Daoy (cell line): ENCODE measurements around the gene ERBIN. TPM values are rescaled to one million over a fixed set of nuclear protein-coding genes. Genes with fewer than 3 reads are reported as not detected.
"Not testable (repeated sequence)": the region's sequence is repeated elsewhere in the genome, so short reads cannot be mapped to it uniquely, and the experiment has no call there.

ENCODE experiments used
- DNase-seq: peaks from one replicate; pipeline ENCODE4 v3.0.0-alpha.2; 2015; ENCODE audit warnings: low read depth
- total RNA-seq: library from RNA; depleted of rRNA; stranded (reverse); fragments of >200 nt; shearing (Covaris generic); gene quantifications from 2 replicates; pipeline ENCODE4 v1.2.3, GENCODE V29; 2014

ERBIN gene
- total RNA-seq, 1 experiment from 2014 or later: 48.6 TPM

DNA sequence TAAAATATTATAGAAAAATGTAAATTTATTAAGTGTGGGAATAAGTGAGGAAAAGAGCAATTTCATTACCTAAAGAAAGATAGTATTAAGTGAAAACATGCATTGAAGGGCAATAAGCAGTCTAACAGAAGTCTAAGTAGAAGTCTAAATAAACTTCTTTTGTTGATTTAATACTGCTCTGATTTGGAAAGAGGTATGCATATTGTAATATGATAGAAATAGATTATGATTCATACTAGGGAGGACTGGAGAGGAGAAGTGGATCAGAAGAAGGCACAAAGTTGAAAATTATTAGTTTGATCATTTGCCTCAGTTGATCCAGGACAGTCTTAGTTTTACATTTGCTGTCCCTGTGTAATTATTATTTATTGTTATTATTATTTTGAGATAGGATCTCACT is 6.6 kb upstream of the ERBIN start:
- no peak for DNase-seq

DNA sequence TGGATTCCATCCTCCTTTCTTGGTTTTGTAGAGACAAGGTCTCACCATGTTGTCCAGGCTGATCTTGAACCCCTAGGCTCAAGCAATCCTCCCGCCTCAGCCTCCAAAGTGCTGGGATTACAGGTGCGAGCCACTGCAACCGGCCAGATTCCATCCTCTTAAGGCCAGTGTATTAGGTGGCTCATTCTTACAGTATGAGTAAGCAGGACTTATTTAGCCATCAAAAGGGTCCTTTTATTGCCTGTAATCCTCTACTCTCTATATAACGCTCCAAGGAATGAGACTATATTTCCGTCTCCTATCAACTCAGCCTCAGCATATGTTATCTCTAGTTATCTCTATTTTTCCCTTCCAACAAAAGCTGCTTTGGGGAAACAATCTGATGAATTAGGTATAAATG is 3.0 kb upstream of the ERBIN start:
- no peak for DNase-seq

DNA sequence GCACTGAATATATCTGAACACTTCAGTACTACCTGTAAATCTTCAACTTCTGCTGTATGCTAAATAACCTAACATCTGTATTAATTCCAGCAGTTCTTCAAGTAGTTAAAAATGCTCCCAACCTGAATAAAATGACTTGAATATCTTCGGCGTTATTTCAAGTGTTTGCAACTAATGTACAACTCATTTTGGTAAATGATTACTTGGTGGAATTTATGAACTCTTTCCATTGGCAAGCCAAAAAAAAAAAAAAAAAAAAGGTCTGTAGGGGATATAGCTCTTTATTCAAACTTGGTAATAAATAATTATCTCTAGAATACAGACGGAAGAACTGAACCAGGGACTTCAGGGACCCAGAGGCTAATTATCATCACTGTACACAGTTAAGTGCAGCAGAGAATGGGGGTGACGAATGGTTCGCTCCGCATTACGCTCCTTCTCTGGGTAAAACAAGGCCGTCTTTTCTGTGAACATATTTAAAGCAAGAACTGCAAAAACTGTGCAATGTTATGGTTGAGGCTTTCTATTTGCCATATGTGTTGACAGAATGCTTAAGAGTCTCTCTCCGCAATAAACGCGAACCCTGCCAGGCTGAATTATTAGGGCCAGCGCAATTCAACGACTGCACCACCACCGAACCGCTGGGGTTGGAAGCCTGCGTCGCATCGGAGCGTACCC is 1.9 kb upstream of the ERBIN start:
- DNase-seq: no peak

DNA sequence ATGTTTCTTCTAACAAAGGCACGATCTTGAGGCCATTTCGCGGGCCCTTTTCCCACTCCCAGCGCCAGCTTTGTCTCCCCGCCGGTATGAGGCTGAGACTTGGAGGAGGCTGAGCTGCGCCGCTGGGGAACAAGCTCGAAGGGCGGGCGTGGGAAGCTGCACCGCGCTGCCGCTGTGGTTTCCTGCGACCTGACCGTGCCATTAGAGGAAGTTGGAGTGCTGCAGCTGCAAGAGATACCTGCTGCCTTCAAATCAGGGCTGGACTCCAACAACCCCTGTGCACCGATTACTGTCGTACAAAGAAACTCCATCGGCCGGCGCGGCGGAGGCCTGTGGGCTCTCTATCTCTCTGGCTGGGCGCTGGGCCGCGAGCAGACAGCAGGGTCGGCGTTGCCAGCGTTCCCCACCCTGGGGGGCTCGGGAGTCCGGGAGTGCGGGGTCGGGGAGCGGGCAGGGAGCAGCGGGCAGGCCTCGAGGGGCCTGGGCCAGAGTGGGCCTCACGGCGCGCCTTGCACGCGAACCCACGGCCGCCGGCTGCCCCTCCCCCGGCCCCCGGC is 1.3 kb upstream of the ERBIN start:
- DNase-seq: peak; percentile 88

DNA sequence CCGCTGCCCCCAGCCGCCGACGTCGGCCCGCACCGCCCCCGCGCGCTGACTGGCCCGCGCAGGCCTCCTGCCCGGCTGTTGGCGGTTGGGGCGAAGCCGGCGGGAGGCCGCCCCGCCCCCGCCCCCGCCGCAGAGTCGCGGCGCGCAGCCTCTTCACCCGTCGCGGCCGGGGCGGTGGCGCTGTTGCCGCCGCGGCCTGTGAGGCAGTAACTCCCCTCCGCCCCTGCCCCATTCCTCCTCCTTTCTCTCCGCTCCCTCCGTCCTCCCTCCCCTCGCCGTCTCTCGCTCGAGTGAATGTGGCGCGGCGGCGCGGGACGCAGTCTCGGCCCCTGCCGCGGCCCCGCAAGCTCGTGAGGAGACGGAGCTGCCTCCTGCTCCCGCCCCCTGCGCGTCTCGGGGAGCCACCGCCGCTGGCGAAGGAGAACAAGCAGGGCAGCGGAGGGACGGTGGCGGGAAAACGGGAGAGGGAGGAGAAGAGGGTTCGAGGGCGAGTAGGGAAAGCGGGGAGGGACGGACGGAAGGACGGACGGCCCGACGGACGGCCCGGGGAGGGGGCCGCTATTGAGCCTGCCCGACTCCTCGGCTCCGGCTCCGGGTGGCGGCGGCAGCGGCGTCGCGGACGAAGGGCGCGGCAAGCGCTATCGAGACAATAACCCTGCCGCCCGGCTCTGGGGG is 637 bp upstream of the ERBIN start:
- DNase-seq: peak; percentile 93

DNA sequence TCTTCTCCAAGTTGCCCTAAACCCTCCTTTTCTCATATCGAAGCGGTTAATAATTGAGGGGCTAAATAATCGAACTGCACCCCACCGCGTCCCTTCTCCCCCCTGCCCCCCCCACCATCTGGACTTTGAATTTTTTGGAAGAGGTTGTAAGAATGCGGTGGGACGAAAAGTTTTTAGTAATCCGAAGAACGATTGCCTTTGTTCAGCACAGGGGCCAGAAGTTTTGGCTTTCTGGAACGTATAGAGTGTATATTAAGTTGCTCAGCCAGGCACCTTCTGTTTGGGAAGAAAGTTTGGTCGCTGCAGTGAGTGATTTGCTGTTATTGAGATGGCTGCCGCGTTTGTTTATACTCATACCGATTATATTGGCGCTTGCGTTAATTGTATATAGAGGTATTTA is 518 bp downstream of the ERBIN start:
- peak; percentile 11 for DNase-seq

DNA sequence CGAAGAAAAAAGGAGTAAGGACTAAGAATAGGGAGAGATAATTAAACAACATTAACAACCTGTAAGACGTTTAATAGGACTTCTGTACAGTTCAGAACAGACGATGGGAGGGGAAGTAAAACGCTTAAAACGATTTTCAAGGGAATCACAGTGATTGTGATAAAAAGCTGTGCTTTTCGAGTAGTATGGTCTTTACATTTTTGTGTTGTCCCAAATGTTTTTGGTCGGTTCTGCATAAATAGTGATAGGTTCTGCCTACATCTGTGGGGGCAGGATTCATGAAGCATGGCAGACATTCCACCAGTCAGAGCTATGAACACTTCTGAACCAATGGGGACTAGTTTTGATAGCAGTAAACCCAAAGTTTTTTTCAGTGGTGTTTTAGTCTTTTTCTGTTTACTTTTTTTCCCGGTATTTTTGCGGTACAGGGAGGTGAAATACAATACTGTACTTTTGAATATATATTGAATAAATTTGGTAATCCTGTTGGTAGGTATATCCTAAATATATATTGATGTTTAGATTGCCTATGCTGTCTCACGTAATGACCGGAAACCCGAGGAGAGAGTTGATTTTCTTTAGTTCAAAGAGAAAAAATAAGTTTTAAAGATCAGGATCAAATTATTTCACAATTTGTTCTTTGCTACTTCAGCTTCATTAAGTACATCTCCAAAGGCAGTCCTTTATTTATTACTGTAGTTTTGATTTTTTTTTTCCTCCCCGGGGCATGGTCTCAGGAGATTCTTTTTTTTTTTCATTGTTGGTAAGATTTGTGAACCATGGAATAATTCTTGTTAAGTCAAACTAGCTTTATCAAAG is 1.3 kb downstream of the ERBIN start:
- DNase-seq: peak; percentile 55

DNA sequence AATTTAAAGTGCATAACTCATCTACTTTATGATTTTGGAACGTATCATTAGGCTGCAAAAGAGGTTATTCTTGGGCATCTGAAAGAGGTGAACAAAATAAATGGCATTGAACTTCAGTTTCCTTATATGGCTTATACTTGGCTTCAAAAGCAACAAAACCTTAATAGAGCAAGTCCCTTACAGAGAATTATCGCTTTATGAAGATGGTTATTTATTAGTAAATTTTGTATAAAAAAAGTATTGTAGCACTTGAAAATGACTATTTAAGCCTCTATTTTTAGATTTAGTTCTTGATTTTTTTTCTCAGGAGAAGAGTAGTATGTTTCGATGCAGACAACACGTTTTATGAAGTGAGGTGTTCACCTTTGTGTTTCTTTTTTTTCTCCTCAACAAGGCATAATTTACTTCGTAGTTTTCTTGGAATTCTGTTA is 2.0 kb downstream of the ERBIN start:
- DNase-seq: no peak

DNA sequence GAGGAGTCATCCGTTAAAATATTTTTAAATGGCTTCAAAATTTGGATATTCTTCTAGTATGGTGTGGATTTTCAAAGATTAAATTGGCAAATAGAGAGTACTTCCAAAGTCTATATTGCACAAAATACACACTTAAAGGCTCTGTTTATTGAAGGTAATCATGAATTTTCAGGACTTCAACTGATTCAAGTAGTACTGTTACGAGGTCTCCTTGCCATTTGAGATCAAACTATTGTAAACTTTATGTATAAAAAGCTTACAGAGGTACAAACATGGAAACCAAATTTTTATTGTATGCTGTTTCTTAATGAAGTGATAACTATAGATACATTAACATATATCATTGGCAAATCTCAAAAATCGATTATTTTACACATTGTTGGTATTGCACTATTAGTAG is 2.5 kb downstream of the ERBIN start:
- no peak for DNase-seq

DNA sequence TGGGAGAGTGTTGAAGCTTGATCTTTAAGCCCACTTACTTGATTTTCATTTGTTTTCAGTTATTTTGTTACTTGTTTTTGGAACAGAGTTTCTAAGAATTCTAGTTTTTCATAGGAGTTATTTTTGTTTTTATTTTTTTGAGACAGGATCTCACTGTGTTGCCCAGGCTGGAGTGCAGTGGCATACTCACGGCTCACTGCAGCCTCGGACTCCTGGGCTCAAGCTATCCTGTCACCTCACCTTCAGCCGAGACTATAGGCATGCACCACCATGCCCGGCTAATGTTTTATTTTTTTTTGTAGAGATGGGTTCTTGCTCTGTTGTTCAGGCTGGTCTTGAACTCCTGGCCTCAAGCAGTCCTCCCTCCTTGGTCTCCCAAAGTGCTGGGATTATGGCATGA is 6.3 kb downstream of the ERBIN start:
- DNase-seq: no peak

DNA sequence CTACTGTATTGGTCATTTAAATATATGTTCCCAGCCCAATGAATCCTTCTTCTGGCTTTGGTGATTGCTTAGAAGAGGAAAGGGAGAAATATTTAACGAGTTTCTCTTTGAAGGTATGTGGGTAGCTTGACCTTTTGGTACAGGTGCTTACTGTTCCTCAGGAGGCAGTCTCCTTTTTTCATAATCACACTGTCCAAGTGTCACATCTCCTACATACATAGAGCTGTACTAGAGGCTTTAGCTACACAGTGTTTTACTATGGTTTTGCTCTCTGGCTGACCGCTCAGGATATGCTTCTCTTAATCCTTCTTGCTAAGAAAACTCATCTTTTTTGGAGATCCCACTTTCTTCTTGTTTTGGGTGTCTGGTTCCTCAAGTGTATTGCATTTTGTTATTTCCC is 6.9 kb downstream of the ERBIN start:
- no peak for DNase-seq

DNA sequence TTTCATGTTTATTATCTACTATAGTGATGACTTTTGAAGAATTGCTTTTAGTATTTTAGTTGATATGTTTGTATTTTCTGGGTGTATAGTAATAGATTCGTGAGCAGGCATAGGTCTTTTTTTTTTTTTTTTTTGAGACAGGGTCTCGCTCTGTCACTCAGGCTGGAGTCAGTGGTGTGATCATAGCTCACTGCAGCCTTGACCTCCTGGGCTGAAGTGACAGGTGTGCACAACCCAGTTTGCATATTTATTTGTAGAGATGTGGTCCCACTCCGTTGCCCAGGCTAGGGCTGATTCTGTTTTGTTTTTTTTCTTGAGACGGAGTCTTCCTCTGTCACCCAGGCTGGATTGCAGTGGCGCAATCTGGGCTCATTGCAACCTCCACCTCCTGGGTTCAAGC is 11.9 kb downstream of the ERBIN start:
- no peak for DNase-seq

DNA sequence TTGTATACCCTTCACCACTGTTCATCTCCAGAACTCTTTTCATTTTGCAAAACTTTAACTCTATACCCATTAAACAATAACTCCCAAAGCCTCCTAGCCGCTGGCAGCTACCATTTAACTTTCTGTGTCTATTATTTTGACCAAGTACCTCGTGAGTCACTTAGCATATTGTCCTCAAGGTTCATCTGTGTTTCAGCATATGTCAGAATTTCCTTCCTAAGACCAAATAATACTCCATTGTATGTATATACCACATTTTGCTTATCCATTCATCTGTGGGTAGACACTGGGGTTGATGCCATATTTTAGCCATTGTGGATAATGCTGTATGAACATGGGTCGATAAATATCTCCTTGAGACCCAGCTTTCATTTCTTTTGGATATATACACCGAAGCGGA is 17.4 kb downstream of the ERBIN start:
- no peak for DNase-seq

DNA sequence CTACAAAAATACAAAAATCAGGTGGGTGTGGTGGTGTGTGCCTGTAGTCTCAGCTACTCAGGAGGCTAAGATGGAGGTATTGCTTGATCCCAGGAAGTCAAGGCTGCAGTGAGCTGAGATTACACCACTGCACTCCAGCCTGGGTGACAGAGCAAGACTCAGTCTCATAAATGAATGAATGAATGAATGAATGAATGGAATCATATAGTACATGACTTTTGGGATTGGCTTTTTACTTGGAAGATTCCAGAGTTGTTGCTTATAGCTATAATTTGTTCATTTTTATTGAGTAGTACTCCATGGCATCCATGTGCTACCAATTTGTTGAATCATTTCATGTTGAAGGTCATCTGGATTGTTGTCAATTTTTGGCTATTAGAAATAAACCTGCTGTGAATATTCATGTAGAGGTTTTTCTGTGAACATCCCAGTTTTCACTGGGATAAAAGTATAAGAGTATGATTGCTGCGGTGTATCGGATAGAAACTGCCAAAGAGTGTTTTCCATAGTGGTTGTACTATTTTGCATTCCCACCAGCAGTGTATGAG is 19.9 kb downstream of the ERBIN start:
- no peak for DNase-seq

DNA sequence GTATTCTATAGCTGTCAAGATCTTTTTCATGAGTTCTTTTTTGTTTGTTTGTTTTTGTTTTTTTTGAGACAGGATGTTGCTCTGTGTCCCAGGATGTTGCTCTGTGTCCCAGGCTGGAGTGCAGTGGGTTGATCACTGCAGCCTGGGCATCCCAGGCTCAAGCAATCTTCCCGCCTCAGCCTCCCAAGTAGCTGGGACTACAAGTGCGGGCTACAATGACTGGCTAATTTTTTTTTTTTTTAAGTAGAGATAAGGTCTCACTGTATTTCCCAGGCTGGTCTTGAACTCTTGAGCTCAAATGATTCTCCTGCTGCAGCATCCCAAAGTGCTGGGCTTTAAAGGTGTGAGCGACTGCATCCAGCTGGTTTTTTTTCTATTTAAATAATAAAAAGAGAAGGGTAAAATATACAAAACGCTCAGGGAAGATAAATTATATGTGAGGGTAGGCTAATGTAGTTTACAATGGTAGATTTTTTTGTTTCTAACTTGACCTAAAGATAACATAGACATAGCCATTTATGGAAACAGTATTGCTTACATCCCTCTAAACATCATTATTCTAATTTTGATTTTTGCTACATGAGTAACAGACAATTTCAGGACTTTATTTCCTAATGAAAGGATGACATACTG is 21.9 kb downstream of the ERBIN start:
- DNase-seq: no peak

DNA sequence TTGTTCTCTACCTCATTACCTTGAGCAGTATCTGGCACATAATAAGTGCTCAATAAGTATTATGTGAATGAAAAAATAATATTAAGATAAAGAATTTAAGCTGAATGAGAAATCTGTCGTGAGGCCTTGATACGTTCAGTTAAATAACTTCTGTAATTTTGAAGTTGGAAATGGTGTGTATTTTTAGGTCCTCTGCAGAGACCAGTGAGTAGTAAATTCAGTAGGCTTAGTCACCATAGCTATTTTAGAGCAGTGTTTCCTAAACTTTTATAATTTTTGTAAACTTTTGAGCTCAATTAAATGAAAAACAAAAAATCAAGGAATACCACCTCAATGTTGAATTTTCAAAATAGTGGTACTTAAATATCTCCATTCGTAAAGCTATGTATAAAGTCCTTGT is 25.0 kb downstream of the ERBIN start:
- no peak for DNase-seq

DNA sequence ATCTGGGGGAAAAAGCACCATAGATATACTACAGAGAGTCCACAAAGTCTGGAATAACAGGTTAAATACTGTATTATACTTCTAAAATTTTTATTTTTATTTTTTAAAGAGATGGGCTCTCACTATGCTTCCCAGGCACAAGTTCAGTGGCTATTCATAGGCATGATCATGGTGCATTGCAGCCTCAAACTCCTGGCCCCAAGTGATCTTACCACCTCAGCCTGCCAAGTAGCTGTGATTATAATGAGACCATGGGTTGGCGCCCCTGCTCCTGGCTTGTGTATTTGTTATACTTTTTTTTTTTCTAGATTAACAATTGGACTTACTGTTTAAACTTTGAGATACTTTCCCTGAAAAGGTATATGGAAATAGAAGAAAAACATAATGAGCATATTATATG is 25.9 kb downstream of the ERBIN start:
- no peak for DNase-seq

DNA sequence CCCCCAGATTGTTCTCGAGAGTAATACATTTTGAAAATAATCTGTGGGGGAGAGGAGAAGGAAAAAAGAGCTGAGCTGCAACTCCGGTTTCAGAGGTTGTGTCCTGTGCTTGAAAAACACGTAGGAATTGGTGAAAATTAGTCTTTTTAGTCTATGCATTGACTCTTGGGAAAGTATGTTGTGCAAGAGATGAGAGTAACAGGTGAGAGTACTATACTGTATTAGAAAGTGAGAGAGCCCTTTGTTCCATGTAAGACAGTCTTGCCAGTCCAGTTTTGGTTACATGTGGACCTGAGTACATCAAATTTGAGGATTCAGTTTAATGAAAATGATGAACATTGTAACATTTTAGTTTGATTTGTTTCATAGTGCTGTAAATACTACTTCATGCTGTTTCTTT is 27.8 kb downstream of the ERBIN start:
- no peak for DNase-seq

DNA sequence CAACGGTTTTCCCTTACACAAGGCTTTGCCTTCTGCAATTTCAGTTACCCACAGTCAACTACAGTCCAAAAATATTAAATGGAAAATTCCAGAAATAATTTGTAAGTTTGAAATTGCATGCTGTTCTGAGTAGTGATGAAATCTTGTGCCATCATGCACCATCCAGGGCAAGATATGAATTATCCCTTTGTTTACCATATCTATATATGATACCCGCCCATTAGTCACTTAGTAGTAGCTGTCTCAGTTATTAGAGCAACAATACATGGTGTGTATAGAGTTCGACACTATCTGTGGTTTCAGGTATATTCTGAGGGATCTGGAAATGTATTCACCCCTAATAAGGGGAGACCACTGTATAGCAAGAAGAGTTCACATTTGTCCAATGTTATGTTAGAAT is 29.4 kb downstream of the ERBIN start:
- no peak for DNase-seq

DNA sequence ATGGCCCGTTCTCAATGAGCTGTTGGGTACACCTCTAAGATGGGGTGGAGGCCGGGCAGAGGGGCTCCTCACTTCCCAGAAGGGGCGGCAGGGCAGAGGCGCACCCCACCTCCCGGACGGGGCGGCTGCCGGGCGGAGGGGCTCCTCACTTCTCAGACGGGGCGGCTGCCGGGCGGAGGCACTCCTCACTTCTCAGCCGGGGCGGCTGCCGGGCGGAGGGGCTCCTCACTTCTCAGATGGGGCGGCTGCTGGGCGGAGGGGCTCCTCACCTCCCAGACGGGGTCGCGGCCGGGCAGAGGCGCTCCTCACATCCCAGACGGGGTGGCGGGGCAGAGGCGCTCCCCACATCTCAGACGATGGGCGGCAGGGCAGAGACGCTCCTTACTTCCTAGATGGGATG is 31.3 kb downstream of the ERBIN start:
- DNase-seq: not testable (repeated sequence)

DNA sequence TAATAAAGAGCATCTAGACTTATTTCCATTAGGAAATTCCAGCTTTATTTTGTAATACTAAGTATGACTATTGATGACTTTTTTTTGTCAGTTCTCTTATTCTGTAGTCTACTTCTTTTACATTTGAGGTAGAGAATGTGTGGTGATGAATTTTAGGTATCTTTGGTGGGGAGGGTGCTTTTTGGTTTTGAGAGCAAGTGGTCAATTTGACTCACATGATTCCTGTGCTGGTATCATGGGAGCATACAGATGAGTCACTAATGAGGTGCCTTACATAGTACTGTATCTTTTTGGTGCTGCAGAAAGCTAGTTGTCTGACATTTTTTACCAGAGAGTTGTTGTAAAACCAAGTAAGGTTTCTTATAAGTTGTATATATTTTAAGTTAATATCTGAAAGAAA is 35.3 kb downstream of the ERBIN start:
- peak; percentile 40 for DNase-seq
